ENCODE data around the gene VWDE. TPM values are rescaled to one million over a fixed set of nuclear protein-coding genes. Genes with fewer than 3 reads are reported as not detected.

Gene VWDE
- not detected for polyA plus RNA-seq (2012; ENCODE audit: insufficient read length, low read depth)

DNA sequence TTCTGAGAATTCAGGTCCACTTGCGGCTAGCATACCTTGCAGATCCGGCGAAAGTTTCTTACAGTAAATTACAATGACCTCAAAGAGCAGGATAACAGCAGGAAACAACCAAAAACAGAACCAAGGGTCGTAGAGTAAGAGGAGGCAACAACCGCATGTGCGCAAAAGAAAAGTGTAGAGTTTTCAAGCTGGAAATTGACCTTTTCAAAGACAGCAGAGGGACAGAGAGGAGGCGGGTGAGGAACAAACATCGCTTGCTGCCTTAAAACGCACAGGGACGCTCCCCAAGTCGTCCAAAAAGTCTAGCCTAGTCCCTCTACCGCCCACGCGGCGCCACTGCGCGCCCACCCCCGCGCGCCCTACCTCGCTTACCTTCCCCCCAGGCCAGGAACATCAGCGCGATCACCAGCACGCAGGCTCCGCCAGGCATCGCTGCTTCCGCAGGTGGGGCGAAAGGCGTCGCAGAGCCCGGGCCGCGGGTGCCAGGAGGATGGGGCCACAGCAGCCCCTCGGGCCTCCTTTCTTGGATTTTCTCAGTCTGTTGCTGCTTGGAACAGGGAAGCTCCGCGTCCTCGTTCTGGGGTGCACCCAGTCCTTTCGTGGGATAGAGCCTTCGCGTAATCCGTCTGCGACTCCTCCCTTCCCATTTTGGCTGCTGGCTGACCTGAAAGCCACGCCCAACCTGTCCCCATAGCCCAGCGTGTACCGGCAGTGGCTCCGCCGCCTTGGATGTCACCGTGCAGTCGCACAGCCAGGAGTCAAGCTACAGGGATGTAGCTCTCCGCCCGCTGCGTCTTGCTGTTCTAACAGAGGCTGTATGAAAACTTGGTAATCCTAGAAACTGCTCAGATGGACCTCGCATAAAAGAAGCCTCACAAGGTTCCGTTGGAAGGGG, at the start of gene VWDE:
TSS of gene VWDE (minus strand) at position 579 of the 895 bp plus-strand sequence. CDS start at position 430, 149 bp downstream.
- TF ChIP-seq POLR2AphosphoS5 (IDR thresholded peaks at IDR 0.05; ENCODE audit: low read depth, low read length) (no peak), FOXP2 (optimal IDR thresholded peaks at IDR 0.05; ENCODE audit: borderline replicate concordance, extremely low read depth, extremely low read length, insufficient read depth) (no peak), SIN3A (IDR thresholded peaks at IDR 0.05; ENCODE audit: borderline replicate concordance, insufficient read depth, low read length) (no peak), TAF1 (IDR thresholded peaks at IDR 0.05; ENCODE audit: borderline replicate concordance, insufficient read depth, low read length) (no peak)
- TF ChIP-seq, protein P1, sequence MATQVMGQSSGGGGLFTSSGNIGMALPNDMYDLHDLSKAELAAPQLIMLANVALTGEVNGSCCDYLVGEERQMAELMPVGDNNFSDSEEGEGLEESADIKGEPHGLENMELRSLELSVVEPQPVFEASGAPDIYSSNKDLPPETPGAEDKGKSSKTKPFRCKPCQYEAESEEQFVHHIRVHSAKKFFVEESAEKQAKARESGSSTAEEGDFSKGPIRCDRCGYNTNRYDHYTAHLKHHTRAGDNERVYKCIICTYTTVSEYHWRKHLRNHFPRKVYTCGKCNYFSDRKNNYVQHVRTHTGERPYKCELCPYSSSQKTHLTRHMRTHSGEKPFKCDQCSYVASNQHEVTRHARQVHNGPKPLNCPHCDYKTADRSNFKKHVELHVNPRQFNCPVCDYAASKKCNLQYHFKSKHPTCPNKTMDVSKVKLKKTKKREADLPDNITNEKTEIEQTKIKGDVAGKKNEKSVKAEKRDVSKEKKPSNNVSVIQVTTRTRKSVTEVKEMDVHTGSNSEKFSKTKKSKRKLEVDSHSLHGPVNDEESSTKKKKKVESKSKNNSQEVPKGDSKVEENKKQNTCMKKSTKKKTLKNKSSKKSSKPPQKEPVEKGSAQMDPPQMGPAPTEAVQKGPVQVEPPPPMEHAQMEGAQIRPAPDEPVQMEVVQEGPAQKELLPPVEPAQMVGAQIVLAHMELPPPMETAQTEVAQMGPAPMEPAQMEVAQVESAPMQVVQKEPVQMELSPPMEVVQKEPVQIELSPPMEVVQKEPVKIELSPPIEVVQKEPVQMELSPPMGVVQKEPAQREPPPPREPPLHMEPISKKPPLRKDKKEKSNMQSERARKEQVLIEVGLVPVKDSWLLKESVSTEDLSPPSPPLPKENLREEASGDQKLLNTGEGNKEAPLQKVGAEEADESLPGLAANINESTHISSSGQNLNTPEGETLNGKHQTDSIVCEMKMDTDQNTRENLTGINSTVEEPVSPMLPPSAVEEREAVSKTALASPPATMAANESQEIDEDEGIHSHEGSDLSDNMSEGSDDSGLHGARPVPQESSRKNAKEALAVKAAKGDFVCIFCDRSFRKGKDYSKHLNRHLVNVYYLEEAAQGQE (IDR thresholded peaks at IDR 0.05; ENCODE audit: insufficient read depth in 1 of 2, low read depth in 2 of 2, low read length in 2 of 2): no peak

DNA sequence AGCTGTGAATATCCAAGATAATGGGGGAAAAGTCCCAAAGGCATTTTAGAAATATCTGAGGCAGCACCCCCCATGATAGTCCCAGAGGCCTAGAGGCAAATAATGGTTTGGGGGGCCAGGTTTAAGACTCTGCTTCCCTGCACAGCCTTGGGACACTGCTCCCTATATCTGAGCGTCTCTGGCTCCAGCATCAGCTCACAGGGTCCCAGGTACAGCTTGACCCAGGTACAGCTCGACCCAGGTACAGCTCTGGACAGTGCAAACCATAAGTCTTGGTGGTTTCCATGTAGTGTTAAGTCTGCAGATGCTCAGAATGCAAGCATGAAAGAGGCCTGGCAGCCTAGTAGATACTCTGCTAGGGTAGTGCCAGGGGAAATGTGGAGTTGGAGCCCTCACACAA, 47.0 kb upstream of the VWDE start:
- TF ChIP-seq SIN3A (IDR thresholded peaks at IDR 0.05; ENCODE audit: borderline replicate concordance, insufficient read depth, low read length) (no peak), TAF1 (IDR thresholded peaks at IDR 0.05; ENCODE audit: borderline replicate concordance, insufficient read depth, low read length) (no peak), FOXP2 (optimal IDR thresholded peaks at IDR 0.05; ENCODE audit: borderline replicate concordance, extremely low read depth, extremely low read length, insufficient read depth) (no peak), POLR2AphosphoS5 (IDR thresholded peaks at IDR 0.05; ENCODE audit: low read depth, low read length) (no peak)
- TF ChIP-seq, protein P1 (IDR thresholded peaks at IDR 0.05; ENCODE audit: insufficient read depth in 1 of 2, low read depth in 2 of 2, low read length in 2 of 2): no peak

DNA sequence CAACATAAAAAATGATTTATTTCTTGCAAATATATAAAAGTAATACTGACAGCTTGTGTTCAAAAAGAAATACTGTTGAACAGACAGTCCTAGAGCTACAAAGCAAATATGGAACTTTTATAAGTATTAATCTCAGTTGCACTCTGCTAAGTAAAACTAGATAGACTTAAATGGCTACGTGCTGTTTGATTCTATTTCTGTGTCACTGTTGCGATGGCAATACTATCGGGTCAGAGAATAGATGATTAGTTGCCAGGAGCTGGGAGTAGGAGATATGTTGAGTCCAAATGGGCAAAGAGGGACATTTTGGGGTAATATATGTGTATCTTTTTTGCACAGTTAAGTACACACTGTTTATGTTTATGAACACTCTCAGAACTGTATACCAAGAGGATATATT, 41.1 kb upstream of the VWDE start:
- no peak for TF ChIP-seq POLR2AphosphoS5 (IDR thresholded peaks at IDR 0.05; ENCODE audit: low read depth, low read length)
- TF ChIP-seq, protein P1 (IDR thresholded peaks at IDR 0.05; ENCODE audit: insufficient read depth in 1 of 2, low read depth in 2 of 2, low read length in 2 of 2): no peak
- no peak for TF ChIP-seq FOXP2 (optimal IDR thresholded peaks at IDR 0.05; ENCODE audit: borderline replicate concordance, extremely low read depth, extremely low read length, insufficient read depth)
- no peak for TF ChIP-seq TAF1 (IDR thresholded peaks at IDR 0.05; ENCODE audit: borderline replicate concordance, insufficient read depth, low read length)
- TF ChIP-seq SIN3A (IDR thresholded peaks at IDR 0.05; ENCODE audit: borderline replicate concordance, insufficient read depth, low read length): no peak

DNA sequence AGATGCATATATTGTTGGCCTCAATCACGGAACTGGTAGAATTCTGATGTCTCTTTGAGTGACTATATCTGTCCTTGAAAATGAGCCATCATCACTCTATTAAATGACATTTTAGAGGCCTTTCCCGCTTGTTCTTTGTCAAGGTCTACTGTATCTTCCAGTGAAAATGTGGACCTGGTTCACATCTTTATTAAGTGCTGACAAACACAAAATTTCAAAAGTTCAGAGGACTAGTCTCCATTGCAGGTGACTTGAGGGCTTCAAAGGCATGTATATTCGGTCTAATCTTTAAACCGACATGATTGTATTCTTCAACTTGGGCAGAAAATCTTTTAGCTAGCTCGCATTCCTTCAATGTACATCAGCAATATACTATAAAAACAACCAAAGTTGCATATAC, 36.6 kb upstream of the VWDE start:
- no peak for TF ChIP-seq TAF1 (IDR thresholded peaks at IDR 0.05; ENCODE audit: borderline replicate concordance, insufficient read depth, low read length)
- TF ChIP-seq POLR2AphosphoS5 (IDR thresholded peaks at IDR 0.05; ENCODE audit: low read depth, low read length): no peak
- TF ChIP-seq, protein P1 (IDR thresholded peaks at IDR 0.05; ENCODE audit: insufficient read depth in 1 of 2, low read depth in 2 of 2, low read length in 2 of 2): no peak
- TF ChIP-seq FOXP2 (optimal IDR thresholded peaks at IDR 0.05; ENCODE audit: borderline replicate concordance, extremely low read depth, extremely low read length, insufficient read depth): no peak
- TF ChIP-seq SIN3A (IDR thresholded peaks at IDR 0.05; ENCODE audit: borderline replicate concordance, insufficient read depth, low read length): no peak
